ENCODE measurements around the gene BCL11A.

The BCL11A gene

GRCh38 chr2:60551240-60552077, 2.0 kb downstream of the BCL11A start:
- peak overlapping the region; percentile 85 for H3K4me3 ChIP-seq (ENCODE audit: low read depth, low read length)
- DNase-seq (ENCODE audit: low read depth), result peak; percentile 40
- TF ChIP-seq CTCF (conservative IDR thresholded peaks at IDR 0.05; ENCODE audit: low read depth, low read length), result no peak

- peak overlapping the region; percentile 85 for H3K4me3 ChIP-seq (ENCODE audit: low read depth, low read length)
- DNase-seq (ENCODE audit: low read depth), result no peak
- no peak for TF ChIP-seq CTCF (conservative IDR thresholded peaks at IDR 0.05; ENCODE audit: low read depth, low read length)
These were observed 2.5 kb downstream of the BCL11A start for GRCh38 chr2:60550984-60551239.

- TF ChIP-seq CTCF (conservative IDR thresholded peaks at IDR 0.05; ENCODE audit: low read depth, low read length), result peak; percentile 80
- peak overlapping the region; percentile 85 for H3K4me3 ChIP-seq (ENCODE audit: low read depth, low read length)
- DNase-seq (ENCODE audit: low read depth), result peak; percentile 90
These were observed 3.1 kb downstream of the BCL11A start for GRCh38 chr2:60550178-60550983.

GRCh38 chr2:60549928-60550177, 3.6 kb downstream of the BCL11A start:
- peak overlapping the region; percentile 85 for H3K4me3 ChIP-seq (ENCODE audit: low read depth, low read length)
- TF ChIP-seq CTCF (conservative IDR thresholded peaks at IDR 0.05; ENCODE audit: low read depth, low read length), result no peak
- DNase-seq (ENCODE audit: low read depth), result no peak

- peak; percentile 33 for DNase-seq (ENCODE audit: low read depth)
- no peak for TF ChIP-seq CTCF (conservative IDR thresholded peaks at IDR 0.05; ENCODE audit: low read depth, low read length)
These were observed 4.1 kb downstream of the BCL11A start for GRCh38 chr2:60549238-60549927.

GRCh38 chr2:60548845-60549237, 4.6 kb downstream of the BCL11A start:
- no peak for TF ChIP-seq CTCF (conservative IDR thresholded peaks at IDR 0.05; ENCODE audit: low read depth, low read length)
- DNase-seq (ENCODE audit: low read depth), result no peak
- H3K4me3 ChIP-seq (ENCODE audit: low read depth, low read length), result peak overlapping the region; percentile 85

More at GRCh38 chr2:60549238-60549927, 4.1 kb downstream of the BCL11A start:
- peak overlapping the region; percentile 85 for H3K4me3 ChIP-seq (ENCODE audit: low read depth, low read length)
